Gastrocnemius medialis (tissue), 4 donors: ENCODE data around the gene CFAP57.

Experiments
- CTCF ChIP-seq, 5 experiments: fragments of 450-650 bp in 3 of 5; fragments of 200-600 bp in 2 of 5; sonication (generic) in 2 of 5; IDR thresholded peaks in 4 of 5; conservative IDR thresholded peaks in 1 of 5; 1 replicate in 4 of 5; 2 replicates in 1 of 5; pipeline ENCODE4 v1.5.1; 2016 to 2019; ENCODE audit warnings: antibody characterized with exemption in 5 of 5, mild to moderate bottlenecking in 3 of 5, moderate library complexity in 3 of 5
- POLR2A ChIP-seq, 2 donors: fragments of 450-650 bp; IDR thresholded peaks; one replicate each; pipeline ENCODE4 v1.6.1; 2017; ENCODE audit warnings: antibody characterized with exemption in 2 of 2, mild to moderate bottlenecking in 2 of 2, moderate library complexity in 2 of 2

- no peak for TF ChIP-seq CTCF (IDR thresholded peaks at IDR 0.05 in 4 of 5, conservative IDR thresholded peaks at IDR 0.05 in 1 of 5)
- no peak for TF ChIP-seq POLR2A (IDR thresholded peaks at IDR 0.05)
Measured at GRCh38 chr1:43214501-43215444, 42.6 kb downstream of the CFAP57 start.
